SK-N-MC (cell line): ENCODE results near the gene TAF4.

Experiments
- EZH2 ChIP-seq: fragments of 200-600 bp; sonication (generic); IDR thresholded peaks from one replicate; pipeline ENCODE4 v1.6.1; 2017; ENCODE audit warnings: antibody characterized with exemption
- POLR2AphosphoS5 ChIP-seq: IDR thresholded peaks from 2 replicates; pipeline ENCODE4 v1.6.1; 2012; ENCODE audit warnings: mild to moderate bottlenecking, low read depth, low read length, borderline replicate concordance

DNA sequence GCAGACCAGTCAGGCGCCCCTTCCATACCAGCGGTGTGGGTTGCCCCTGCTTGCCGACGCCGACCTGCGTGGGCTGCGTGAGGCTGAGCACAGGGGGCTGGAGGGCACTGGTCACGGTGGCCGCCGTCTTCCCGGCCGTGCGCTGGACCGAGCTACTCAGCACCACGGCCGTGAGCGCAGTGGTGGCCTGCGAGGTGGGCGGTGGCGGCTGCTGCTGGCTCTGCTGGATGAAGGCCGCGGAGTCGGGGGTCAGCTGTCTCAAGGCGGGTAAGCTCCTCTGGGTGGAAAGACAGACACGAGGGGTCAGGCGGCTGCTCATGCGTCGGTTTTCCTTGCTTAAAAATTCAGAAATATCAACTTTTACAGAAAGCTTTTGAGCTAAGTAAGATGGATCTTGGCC lies 59.2 kb downstream of the TAF4 start:
- TF ChIP-seq POLR2AphosphoS5 = no peak
- no peak for TF ChIP-seq EZH2
